Raji (cell line): ENCODE results near the gene FHDC1.

ENCODE experiments used
- POLR2A ChIP-seq: IDR thresholded peaks from 2 replicates; pipeline ENCODE4 v1.6.1; 2011; ENCODE audit warnings: low read depth, low read length, control low read depth; ENCODE audit not compliant: insufficient read depth

The FHDC1 gene

GRCh38 chr4:152926959-152927358, 9.2 kb upstream of the FHDC1 start:
- TF ChIP-seq POLR2A, result no peak

GRCh38 chr4:152927737-152928136, 8.4 kb upstream of the FHDC1 start:
- no peak for TF ChIP-seq POLR2A

- TF ChIP-seq POLR2A, result no peak
Observed at GRCh38 chr4:152928286-152928685, 7.8 kb upstream of the FHDC1 start.

GRCh38 chr4:152929888-152930287, 6.2 kb upstream of the FHDC1 start:
- no peak for TF ChIP-seq POLR2A

GRCh38 chr4:152935143-152935542, 980 bp upstream of the FHDC1 start:
- TF ChIP-seq POLR2A, result no peak

GRCh38 chr4:152936446-152937335, 568 bp downstream of the FHDC1 start:
- no peak for TF ChIP-seq POLR2A

- TF ChIP-seq POLR2A, result no peak
Observed at GRCh38 chr4:152937336-152938236, 1.5 kb downstream of the FHDC1 start.

- TF ChIP-seq POLR2A, result no peak
Observed at GRCh38 chr4:152938237-152938947, 2.3 kb downstream of the FHDC1 start.

GRCh38 chr4:152939621-152940020, 3.5 kb downstream of the FHDC1 start:
- no peak for TF ChIP-seq POLR2A

GRCh38 chr4:152940461-152940860, 4.3 kb downstream of the FHDC1 start:
- no peak for TF ChIP-seq POLR2A

GRCh38 chr4:152941411-152941810, 5.3 kb downstream of the FHDC1 start:
- TF ChIP-seq POLR2A, result no peak

- no peak for TF ChIP-seq POLR2A
Observed at GRCh38 chr4:152942346-152942745, 6.2 kb downstream of the FHDC1 start.

GRCh38 chr4:152943672-152944071, 7.5 kb downstream of the FHDC1 start:
- TF ChIP-seq POLR2A, result no peak

GRCh38 chr4:152944666-152945320, 8.7 kb downstream of the FHDC1 start:
- no peak for TF ChIP-seq POLR2A

GRCh38 chr4:152945639-152946038, 9.5 kb downstream of the FHDC1 start:
- TF ChIP-seq POLR2A, result no peak
